Chondrocyte (in vitro differentiated cells): ENCODE data around the gene SEC22B. TPM values are rescaled to one million over a fixed set of nuclear protein-coding genes. Genes with fewer than 3 reads are reported as not detected.
A peak's percentile ranks its signal among the peaks of the same experiment; 100 is the strongest.
"Not testable (repeated sequence)": the region's sequence is repeated elsewhere in the genome, so short reads cannot be mapped to it uniquely, and the experiment has no call there.

Experiments
- DNase-seq: peaks from one replicate; pipeline ENCODE4 v3.0.0; 2021; ENCODE audit warnings: mixed read lengths, low spot score
- H3K27ac Mint-ChIP-seq: one replicate; pipeline ENCODE4 v1.8.0; 2021; ENCODE audit warnings: mild to moderate bottlenecking, moderate library complexity, mixed read lengths; ENCODE audit not compliant: unreplicated experiment
- H3K27me3 Mint-ChIP-seq: 2 replicates; pipeline ENCODE4 v1.8.0; 2021; ENCODE audit warnings: low read depth, mixed read lengths
- H3K36me3 Mint-ChIP-seq: 2 replicates; pipeline ENCODE4 v1.8.0; 2021; ENCODE audit warnings: low read depth, mixed read lengths
- H3K4me1 Mint-ChIP-seq: 2 replicates; pipeline ENCODE4 v1.8.0; 2021; ENCODE audit warnings: low read depth, mild to moderate bottlenecking, mixed read lengths
- H3K4me3 Mint-ChIP-seq: one replicate; pipeline ENCODE4 v1.8.0; 2021; ENCODE audit warnings: mild to moderate bottlenecking, moderate library complexity, mixed read lengths; ENCODE audit not compliant: unreplicated experiment
- H3K9me3 Mint-ChIP-seq: 2 replicates; pipeline ENCODE4 v1.8.0; 2021; ENCODE audit warnings: low read depth, mixed read lengths
- total RNA-seq: library from RNA; stranded (reverse); gene quantifications from 3 replicates; pipeline ENCODE4 v1.2.1, GENCODE V29; 2021
- TF ChIP-seq, protein P1 (sequence below): fragments of 200-600 bp; sonication (generic); IDR thresholded peaks from 2 replicates; pipeline ENCODE4 v1.5.0; 2021; ENCODE audit warnings: antibody characterized with exemption, mild to moderate bottlenecking, moderate library complexity

The SEC22B gene
- total RNA-seq, 1 donor from 2014 or later, result 48.3 TPM

DNA sequence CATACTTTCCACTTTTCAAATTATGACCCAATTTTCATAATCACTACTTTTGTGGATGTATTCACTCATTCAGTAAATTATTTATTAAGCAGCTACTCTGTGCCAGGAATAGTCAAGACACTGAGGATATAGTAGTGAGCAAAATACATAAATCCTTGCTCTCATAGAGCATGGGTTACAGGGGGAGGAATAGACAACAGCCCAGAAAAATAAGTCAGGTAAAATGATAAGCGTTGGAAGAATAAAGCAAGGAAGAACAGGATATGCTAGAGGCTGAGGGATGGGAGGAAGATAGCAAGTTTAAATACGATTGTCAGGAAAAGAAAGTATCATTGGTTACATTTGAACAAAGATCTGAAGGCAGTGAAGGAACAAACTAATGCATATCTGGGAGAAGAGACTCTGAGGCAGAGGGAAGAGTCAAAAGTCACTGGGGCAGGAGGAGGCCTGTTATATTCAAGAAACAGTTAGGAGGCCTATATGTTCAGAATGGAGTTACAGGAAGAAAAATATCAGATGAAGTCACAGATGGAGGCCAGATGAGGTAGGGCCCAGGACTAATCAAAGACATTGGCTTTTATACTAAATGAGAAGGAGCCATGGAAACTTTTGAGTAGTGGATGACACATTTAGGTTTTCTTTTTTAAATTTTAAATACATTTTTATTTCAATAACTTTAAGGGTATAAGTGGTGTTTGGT is 42.9 kb downstream of the SEC22B start:
- H3K9me3 Mint-ChIP-seq, result no peaks in the 10 kb centered on the region
- TF ChIP-seq, protein P1, sequence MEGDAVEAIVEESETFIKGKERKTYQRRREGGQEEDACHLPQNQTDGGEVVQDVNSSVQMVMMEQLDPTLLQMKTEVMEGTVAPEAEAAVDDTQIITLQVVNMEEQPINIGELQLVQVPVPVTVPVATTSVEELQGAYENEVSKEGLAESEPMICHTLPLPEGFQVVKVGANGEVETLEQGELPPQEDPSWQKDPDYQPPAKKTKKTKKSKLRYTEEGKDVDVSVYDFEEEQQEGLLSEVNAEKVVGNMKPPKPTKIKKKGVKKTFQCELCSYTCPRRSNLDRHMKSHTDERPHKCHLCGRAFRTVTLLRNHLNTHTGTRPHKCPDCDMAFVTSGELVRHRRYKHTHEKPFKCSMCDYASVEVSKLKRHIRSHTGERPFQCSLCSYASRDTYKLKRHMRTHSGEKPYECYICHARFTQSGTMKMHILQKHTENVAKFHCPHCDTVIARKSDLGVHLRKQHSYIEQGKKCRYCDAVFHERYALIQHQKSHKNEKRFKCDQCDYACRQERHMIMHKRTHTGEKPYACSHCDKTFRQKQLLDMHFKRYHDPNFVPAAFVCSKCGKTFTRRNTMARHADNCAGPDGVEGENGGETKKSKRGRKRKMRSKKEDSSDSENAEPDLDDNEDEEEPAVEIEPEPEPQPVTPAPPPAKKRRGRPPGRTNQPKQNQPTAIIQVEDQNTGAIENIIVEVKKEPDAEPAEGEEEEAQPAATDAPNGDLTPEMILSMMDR, result no peak
- H3K4me1 Mint-ChIP-seq, result peaks cover 11% of the 10 kb centered on the region
- no peak for DNase-seq
- H3K27ac Mint-ChIP-seq, result no peak overlapping the region
- no peak overlapping the region for H3K4me3 Mint-ChIP-seq
- no peaks in the 10 kb centered on the region for H3K27me3 Mint-ChIP-seq
- no peaks in the 10 kb centered on the region for H3K36me3 Mint-ChIP-seq

DNA sequence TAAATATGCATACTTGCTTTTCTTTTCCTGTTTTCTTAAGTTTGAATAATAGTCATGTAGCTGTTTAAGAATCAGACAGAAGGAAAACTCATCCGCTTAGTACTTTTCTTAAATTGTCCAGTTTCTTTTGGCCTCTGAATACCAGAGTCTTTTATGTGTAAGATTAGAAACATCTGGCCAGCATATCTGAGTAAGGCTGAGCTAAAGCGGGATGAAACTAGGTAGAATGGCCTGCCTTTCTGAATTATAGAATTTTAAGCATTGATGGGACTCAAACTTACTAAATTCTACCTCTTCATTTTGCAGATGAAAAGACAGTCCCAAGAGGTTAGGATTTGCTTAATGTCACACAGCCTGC is 43.9 kb downstream of the SEC22B start:
- not testable (repeated sequence) for H3K4me3 Mint-ChIP-seq, DNase-seq, H3K9me3 Mint-ChIP-seq, H3K27me3 Mint-ChIP-seq, H3K36me3 Mint-ChIP-seq
- Mint-ChIP-seq H3K27ac (peak overlapping the region; percentile 87), H3K4me1 (peaks cover 11% of the 10 kb centered on the region)

DNA sequence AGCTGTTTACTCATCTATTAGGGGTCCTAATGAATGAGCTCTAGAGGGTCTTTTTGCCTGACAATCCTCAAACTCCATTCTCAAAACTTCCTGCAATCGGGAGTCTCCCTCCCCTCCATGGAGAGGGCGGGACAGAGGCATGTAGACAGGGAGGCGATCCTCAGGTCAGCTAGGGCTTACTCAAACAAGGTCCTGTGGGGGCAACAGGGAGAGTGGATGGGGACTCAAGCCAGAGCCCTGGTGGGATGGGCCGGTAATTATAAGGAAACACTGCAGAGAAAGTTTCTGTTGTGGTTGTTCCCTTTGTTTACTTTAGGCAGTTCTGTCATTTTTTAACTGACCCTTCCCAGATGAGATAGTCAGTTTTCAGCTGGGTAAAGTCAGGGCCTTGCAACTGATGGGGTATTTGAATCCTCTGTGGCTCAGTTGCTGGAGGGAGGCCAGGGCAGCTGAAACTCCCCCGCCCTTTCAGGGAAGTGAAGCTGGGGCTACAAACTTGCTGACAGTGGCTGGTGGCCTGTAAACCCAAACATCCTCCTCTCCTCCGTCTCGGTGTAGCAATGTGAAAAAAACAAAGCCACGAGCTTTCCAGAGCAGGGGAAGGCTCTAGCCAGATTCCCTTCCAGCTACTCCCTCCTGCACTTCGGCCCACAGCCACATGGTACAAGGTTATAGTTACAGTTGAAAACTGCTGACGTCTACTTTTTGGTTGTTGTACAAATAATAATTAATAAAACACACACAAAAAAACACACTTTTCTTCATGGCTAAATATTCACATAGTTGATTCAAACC is 44.5 kb downstream of the SEC22B start:
- H3K4me1 Mint-ChIP-seq, result peaks cover 11% of the 10 kb centered on the region
- TF ChIP-seq, protein P1, result peak; percentile 31
- H3K36me3 Mint-ChIP-seq, H3K9me3 Mint-ChIP-seq, H3K4me3 Mint-ChIP-seq, H3K27me3 Mint-ChIP-seq: not testable (repeated sequence)
- peak overlapping the region; percentile 87 for H3K27ac Mint-ChIP-seq
- DNase-seq, result peak; percentile 39

DNA sequence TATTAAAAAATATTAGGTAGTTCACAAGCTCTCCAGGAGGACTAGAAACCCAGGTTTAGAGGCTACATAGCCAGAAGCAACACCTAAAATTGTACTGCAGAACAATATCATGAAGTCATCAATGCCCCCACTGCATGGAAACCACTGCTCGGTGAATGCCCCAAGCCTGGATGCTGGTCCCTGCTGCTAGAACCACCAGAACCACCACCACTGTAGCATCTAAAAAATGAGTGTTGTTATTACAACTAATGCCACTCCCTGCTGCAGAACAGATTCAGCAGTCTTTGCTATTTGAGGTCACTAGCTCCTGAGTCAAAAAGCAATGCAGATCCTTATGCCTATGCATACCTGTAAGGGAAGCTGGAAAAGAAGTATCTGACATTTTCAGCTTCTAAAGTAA is 48.4 kb downstream of the SEC22B start:
- not testable (repeated sequence) for H3K9me3 Mint-ChIP-seq, H3K4me3 Mint-ChIP-seq, H3K36me3 Mint-ChIP-seq, H3K27ac Mint-ChIP-seq, DNase-seq, H3K27me3 Mint-ChIP-seq
- peaks cover 21% of the 10 kb centered on the region for H3K4me1 Mint-ChIP-seq

DNA sequence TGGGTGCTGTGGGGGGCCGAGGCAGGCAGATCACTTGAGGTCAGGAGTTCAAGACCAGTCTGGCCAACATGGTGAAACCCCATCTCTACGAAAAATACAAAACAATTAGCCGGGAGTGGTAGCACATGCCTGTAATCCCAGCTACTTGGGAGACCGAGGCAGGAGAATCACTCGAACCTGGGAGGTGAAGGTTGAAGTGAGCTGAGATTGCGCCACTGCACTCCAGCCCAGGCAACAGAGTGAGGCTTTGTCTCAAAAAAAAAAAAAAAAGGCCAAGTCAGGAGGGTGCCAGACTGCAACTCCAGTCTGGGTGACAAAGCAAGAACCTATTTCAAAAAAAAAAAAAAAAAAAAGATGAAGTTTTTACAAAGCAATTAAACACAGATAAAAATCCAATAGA is 50.1 kb downstream of the SEC22B start:
- H3K27me3 Mint-ChIP-seq, H3K4me3 Mint-ChIP-seq, H3K9me3 Mint-ChIP-seq, H3K36me3 Mint-ChIP-seq, H3K27ac Mint-ChIP-seq, DNase-seq: not testable (repeated sequence)
- peaks cover 14% of the 10 kb centered on the region for H3K4me1 Mint-ChIP-seq

DNA sequence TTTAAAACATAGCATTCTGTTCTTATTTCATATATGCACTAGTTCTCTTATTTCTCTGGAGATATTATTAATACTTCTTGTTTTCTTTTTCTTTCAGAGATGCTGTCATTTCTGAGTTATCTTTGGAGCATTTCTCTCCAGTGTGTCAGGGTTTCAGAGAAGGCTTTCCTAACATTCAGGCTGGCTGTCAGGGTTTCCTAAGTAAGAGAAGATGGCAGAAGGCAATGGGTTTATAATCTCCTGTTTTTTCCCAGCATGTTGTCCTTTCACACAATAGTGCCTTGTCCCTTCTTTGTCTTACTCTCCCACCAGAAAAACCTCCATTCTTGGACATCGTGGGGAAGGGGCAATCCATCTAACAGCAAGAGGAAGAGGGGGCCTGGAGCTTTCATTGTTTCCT is 51.7 kb downstream of the SEC22B start:
- not testable (repeated sequence) for H3K4me3 Mint-ChIP-seq, H3K27me3 Mint-ChIP-seq, H3K9me3 Mint-ChIP-seq, DNase-seq, H3K36me3 Mint-ChIP-seq
- H3K4me1 Mint-ChIP-seq, result peaks cover 12% of the 10 kb centered on the region
- H3K27ac Mint-ChIP-seq, result peak overlapping the region; percentile 29

DNA sequence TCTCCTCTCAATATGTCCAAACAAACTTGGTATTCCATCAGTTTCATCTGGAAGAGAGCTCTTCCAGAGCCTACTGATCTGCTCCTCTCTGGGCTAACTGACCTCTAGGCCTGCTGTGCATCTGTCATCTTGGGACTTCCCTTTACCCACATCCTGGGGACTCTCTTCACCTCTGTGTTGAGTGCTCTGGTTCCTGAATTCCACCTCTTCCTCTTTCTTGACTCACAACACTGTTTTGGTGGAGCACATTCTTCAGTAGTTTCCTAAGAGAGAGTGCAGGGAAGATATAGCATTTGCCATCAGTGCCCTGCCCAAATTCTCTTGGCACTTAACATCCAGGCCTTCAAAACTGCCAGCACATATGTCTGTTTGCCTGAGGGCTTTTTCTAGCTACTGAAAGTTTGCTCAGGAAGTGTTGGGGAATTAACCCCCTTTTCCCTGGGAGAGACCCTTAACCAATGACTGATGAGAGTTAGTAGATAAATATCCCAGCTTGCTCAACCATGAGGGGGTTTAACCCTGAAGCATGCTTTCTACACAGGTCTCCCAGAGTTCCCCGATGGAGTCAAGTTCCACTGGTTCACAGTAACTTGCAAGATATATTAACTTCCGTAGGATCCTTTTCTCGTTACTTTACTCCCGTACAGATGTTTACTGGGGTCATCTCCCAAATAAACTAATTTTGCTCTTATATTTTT is 52.4 kb downstream of the SEC22B start:
- H3K27me3 Mint-ChIP-seq, H3K4me1 Mint-ChIP-seq, H3K36me3 Mint-ChIP-seq, H3K4me3 Mint-ChIP-seq, DNase-seq, H3K9me3 Mint-ChIP-seq: not testable (repeated sequence)
- peak overlapping the region; percentile 29 for H3K27ac Mint-ChIP-seq

DNA sequence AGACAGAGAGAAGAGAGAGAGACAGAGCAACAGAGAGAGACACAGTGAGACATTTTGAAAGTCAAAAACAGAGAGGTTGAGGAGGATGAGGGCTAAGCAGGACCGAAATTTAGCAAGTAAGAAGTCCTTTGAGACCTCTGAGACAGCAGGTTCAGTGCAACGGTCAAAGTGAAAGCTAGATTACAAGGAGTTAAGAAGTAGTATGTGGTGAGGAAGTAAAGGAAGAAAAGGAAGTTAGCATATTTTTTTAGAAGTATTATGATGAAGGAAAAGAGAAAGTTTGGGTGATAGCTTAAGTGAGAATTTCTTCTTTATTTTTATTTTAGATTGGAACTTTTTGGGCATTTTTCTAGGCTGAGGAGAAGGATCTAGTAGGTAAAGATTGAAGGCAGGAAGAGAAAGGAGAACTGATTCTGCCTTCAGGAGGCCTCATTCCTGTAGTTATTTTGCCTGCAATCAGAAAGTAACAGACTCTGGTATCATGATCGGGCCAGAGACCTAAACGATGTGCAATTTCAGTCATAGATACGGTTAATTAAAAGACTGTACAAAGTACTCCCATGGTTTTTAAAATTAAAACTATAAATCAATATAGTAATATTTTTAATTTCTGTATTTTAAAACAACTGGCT is 53.9 kb downstream of the SEC22B start:
- H3K4me1 Mint-ChIP-seq, result peaks cover 14% of the 10 kb centered on the region
- not testable (repeated sequence) for H3K4me3 Mint-ChIP-seq, H3K27me3 Mint-ChIP-seq, H3K9me3 Mint-ChIP-seq, DNase-seq, H3K27ac Mint-ChIP-seq, H3K36me3 Mint-ChIP-seq

DNA sequence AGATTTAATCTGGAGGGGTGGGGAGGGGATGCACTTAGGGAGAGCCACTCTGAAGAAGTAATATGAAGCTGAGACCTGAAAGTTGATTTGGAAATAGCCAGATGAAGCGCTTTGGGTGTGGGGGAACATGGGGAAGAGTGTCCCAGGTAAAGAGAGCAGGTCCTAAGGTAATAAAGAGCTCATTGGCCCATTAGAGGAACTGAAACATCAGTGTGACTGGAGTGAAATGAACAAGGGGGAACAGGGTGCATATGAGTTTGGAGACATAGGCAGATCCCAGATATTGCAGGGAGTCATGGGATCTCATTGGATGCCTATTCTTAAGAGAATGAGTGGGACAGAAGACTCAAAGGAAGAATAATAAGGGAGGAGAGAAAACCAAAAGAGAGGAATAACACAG is 54.5 kb downstream of the SEC22B start:
- not testable (repeated sequence) for H3K4me3 Mint-ChIP-seq, H3K27ac Mint-ChIP-seq, H3K9me3 Mint-ChIP-seq, H3K27me3 Mint-ChIP-seq, DNase-seq, H3K36me3 Mint-ChIP-seq
- H3K4me1 Mint-ChIP-seq, result peaks cover 14% of the 10 kb centered on the region

DNA sequence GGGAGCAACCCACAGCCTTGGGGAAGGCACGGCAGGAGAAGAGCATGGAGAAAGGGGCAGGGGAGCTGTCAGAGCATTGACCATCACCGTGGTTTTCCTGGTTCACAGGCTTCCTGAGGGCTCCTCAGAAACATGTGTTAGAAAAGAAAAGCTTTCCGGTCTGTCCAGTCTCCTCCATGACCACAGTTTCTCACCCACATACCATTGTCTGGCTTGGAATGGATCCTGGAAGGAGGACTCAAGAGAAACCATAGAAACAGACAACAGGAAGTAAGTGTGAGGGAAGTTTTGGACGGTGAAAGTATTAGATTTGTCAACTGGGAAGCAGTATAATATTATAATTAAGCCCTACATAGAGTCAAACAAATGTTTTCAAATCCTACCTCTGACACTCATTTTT is 55.8 kb downstream of the SEC22B start:
- H3K36me3 Mint-ChIP-seq, H3K4me3 Mint-ChIP-seq: not testable (repeated sequence)

More for the DNA sequence above, 55.8 kb downstream of the SEC22B start:
- H3K27ac Mint-ChIP-seq, DNase-seq, H3K27me3 Mint-ChIP-seq, H3K9me3 Mint-ChIP-seq: not testable (repeated sequence)
- peaks cover 14% of the 10 kb centered on the region for H3K4me1 Mint-ChIP-seq
